Dendritic cell treated with granulocyte-macrophage colony-stimulating factor and Interleukin-4, amounts not matched to agents 40 ng/mL and 50 ng/mL, for 4 days (primary cell): ENCODE results near the gene APOA1.
A peak's percentile ranks its signal among the peaks of the same experiment; 100 is the strongest.

Source experiments
- H3K27ac Mint-ChIP-seq: one replicate; pipeline ENCODE4 v1.8.0; 2022; ENCODE audit warnings: mild to moderate bottlenecking, mixed read lengths
- H3K27me3 Mint-ChIP-seq: one replicate; pipeline ENCODE4 v1.8.0; 2022; ENCODE audit warnings: mild to moderate bottlenecking, mixed read lengths
- H3K36me3 Mint-ChIP-seq: one replicate; pipeline ENCODE4 v1.8.0; 2022; ENCODE audit warnings: low read depth, mixed read lengths
- H3K4me1 Mint-ChIP-seq: one replicate; pipeline ENCODE4 v1.8.0; 2022; ENCODE audit warnings: low read depth, mixed read lengths
- H3K4me3 Mint-ChIP-seq: one replicate; pipeline ENCODE4 v1.8.0; 2022; ENCODE audit warnings: mild to moderate bottlenecking, moderate library complexity, mixed read lengths
- H3K9me3 Mint-ChIP-seq: one replicate; pipeline ENCODE4 v1.8.0; 2022; ENCODE audit warnings: mixed read lengths
- intact Hi-C: fragments of 100-400 bp; cut with micrococcal nuclease; formaldehyde crosslinking; loops from one replicate; pipeline ENCODE4 v1.15.0; 2022

The APOA1 gene

GRCh38 chr11:116837231-116838091, at the start of gene APOA1:
TSS of gene APOA1 (minus strand) at chr11:116837622. CDS start at chr11:116837387, 235 bp downstream.
- Mint-ChIP-seq H3K4me1 (peaks cover 25% of the 10 kb centered on the region), H3K4me3 (no peak within 1 kb of the TSS), H3K27me3 (peaks cover 9% of the 10 kb centered on the region), H3K27ac (no peak within 1 kb of the TSS), H3K36me3 (no peaks in the 10 kb centered on the region), H3K9me3 (no peaks in the 10 kb centered on the region)
- intact Hi-C loops = loop anchor here (5.0 kb wide), 1 partner anchor 45 kb away; the partner anchor contains the start of gene APOA5

DNA sequence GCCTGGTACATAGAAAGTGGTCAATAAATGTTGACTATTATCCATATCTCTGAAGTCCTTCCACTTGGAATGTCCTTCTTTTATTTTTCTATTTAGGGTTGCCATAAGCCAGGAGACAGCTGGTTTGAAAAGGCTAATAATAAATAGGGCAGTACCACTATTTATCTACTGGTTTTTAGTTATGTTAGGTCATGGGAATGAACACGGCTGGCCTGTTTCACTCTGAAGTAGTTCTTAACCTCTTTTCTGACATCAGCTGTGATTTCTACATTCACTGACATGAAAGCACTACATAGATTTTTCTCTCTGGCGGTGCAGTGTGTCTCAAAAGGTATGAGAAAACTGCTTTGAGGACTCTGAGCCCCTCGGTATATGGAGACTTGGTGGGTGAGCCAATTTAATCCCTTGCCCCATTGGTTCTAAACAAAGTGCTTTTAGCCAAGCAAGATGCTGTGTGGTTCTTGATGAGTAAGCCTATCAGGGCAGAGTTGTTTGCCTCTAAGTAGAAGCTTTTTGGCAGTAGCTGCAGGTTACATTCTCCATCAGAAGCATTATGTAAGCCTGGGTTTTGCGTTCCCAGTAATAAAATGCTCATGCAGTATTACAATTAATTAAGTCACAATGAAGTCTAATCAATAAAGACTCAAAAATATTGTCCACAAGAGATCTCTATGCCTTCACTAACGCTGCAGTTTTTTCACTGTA, 48.7 kb upstream of the APOA1 start:
- intact Hi-C loops = no loop called here
- H3K27ac Mint-ChIP-seq = no peak overlapping the region
- peaks cover 9% of the 10 kb centered on the region for H3K4me1 Mint-ChIP-seq
- H3K36me3 Mint-ChIP-seq = peaks cover 17% of the 10 kb centered on the region
- H3K9me3 Mint-ChIP-seq = no peaks in the 10 kb centered on the region
- H3K4me3 Mint-ChIP-seq = no peak overlapping the region
- H3K27me3 Mint-ChIP-seq = no peaks in the 10 kb centered on the region

GRCh38 chr11:116882386-116882785, 45.0 kb upstream of the APOA1 start:
- no peak overlapping the region for H3K27ac Mint-ChIP-seq
- H3K4me1 Mint-ChIP-seq = peaks cover 5% of the 10 kb centered on the region
- peaks cover 25% of the 10 kb centered on the region for H3K36me3 Mint-ChIP-seq
- H3K27me3 Mint-ChIP-seq = no peaks in the 10 kb centered on the region
- H3K9me3 Mint-ChIP-seq = no peaks in the 10 kb centered on the region
- H3K4me3 Mint-ChIP-seq = no peak overlapping the region
- intact Hi-C loops = no loop called here

DNA sequence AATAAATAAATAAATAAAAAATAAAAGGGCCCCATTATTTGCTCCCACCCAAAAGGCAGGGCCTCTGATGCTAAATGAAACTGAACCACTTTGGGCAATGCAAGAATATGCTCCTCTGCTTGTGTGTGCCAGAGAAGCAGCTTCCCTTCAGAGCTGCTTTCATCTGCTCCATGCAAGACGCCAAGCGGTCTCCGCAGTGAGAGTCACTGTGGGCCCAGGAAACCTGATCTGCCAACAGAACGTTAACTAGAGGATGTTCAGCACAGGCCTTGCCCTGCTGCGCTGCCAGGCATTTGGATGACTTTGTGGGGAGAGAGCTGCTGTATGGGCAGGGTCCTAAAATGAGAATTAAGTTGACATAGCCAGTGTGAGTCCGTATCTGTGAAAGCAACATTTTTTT, 43.7 kb upstream of the APOA1 start:
- Mint-ChIP-seq H3K4me1 (peaks cover 5% of the 10 kb centered on the region), H3K27ac (no peak overlapping the region), H3K9me3 (no peaks in the 10 kb centered on the region), H3K4me3 (no peak overlapping the region), H3K36me3 (peaks cover 27% of the 10 kb centered on the region), H3K27me3 (no peaks in the 10 kb centered on the region)
- intact Hi-C loops = no loop called here

DNA sequence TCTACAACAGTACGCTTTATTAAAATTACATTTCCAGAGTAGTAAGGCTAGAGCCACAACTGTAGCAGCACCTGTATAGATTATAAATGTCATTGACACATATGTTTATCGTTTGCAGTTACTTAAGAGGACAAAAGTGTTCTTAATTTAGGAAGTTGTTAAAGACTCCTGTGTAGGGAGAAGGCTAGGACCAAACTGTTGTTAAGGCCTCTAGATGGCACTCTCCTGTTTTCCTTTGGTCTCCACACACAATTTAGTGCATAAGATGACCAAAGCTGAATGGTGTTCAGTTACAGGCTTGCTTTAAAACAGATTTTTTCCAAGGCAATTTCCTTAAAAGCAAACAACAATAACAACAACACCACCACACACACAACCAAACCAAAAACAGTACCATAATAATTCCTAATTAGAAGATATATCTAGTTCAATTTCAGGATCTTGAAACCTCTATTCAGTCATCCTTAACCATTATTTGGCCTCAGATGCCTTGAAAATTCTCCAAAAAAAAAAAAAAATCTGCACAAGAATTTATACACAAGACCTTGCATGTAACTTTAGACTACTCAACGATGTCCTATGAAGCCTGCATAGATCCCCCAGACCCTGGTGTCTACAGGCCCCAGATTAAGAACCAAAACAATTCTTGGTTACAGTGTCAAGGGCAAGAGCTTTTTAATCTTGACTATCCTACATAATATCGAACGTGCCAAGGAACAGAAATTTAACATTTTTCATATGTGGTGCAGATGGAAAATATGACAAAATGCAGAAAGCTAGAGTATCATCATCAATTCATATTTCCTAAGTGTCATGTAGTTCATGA, 42.6 kb upstream of the APOA1 start:
- Mint-ChIP-seq H3K4me3 (no peak overlapping the region), H3K4me1 (peaks cover 5% of the 10 kb centered on the region), H3K36me3 (peaks cover 38% of the 10 kb centered on the region), H3K27ac (no peak overlapping the region), H3K9me3 (no peaks in the 10 kb centered on the region), H3K27me3 (no peaks in the 10 kb centered on the region)
- intact Hi-C loops = loop anchor here (1.0 to 10.0 kb wide), 2 partner anchors 226 to 345 kb away; no protein-coding TSS in a partner anchor

GRCh38 chr11:116876656-116877055, 39.2 kb upstream of the APOA1 start:
- H3K4me3 Mint-ChIP-seq = no peak overlapping the region
- H3K27ac Mint-ChIP-seq = no peak overlapping the region
- H3K9me3 Mint-ChIP-seq = no peaks in the 10 kb centered on the region
- H3K4me1 Mint-ChIP-seq = peaks cover 10% of the 10 kb centered on the region
- intact Hi-C loops = loop anchor here (10.0 kb wide), 1 partner anchor 348 kb away; no protein-coding TSS in a partner anchor
- peaks cover 71% of the 10 kb centered on the region for H3K36me3 Mint-ChIP-seq
- no peaks in the 10 kb centered on the region for H3K27me3 Mint-ChIP-seq

GRCh38 chr11:116875194-116875593, 37.8 kb upstream of the APOA1 start:
- no peaks in the 10 kb centered on the region for H3K9me3 Mint-ChIP-seq
- H3K36me3 Mint-ChIP-seq = peaks cover 78% of the 10 kb centered on the region
- peaks cover 18% of the 10 kb centered on the region for H3K4me1 Mint-ChIP-seq
- intact Hi-C loops = loop anchor here (10.0 kb wide), 1 partner anchor 350 kb away; no protein-coding TSS in a partner anchor
- H3K4me3 Mint-ChIP-seq = no peak overlapping the region
- no peaks in the 10 kb centered on the region for H3K27me3 Mint-ChIP-seq
- no peak overlapping the region for H3K27ac Mint-ChIP-seq

- Mint-ChIP-seq H3K27ac (no peak overlapping the region), H3K27me3 (no peaks in the 10 kb centered on the region), H3K4me1 (peaks cover 12% of the 10 kb centered on the region), H3K36me3 (peaks cover 87% of the 10 kb centered on the region), H3K4me3 (no peak overlapping the region), H3K9me3 (no peaks in the 10 kb centered on the region)
- intact Hi-C loops = loop anchor here (10.0 kb wide), 1 partner anchor 351 kb away; no protein-coding TSS in a partner anchor
Measured at GRCh38 chr11:116874251-116874650, 36.8 kb upstream of the APOA1 start.

DNA sequence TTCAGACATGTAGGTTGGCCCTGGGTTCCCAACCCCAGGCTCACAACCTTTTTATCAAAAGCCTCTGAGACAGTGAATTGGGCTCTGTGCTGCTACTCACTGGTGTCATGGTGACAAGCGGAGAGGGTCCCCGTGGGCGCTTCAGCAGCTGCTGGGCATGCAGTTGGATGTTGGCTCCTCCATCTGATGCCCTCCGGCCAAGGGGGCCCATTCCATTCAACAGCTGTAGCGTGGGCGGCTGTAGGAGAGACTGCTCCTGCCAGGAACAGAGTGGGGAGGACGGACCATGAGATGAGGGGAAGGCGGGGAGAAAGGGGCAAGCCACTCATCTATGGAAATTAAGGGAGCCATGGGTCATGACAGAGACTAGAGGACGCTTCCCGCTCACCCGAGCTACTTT, 36.0 kb upstream of the APOA1 start:
- peaks cover 91% of the 10 kb centered on the region for H3K36me3 Mint-ChIP-seq
- no peak overlapping the region for H3K4me3 Mint-ChIP-seq
- peaks cover 12% of the 10 kb centered on the region for H3K4me1 Mint-ChIP-seq
- H3K27me3 Mint-ChIP-seq = no peaks in the 10 kb centered on the region
- intact Hi-C loops = loop anchor here (10.0 kb wide), 1 partner anchor 351 kb away; no protein-coding TSS in a partner anchor
- H3K27ac Mint-ChIP-seq = no peak overlapping the region
- H3K9me3 Mint-ChIP-seq = no peaks in the 10 kb centered on the region

DNA sequence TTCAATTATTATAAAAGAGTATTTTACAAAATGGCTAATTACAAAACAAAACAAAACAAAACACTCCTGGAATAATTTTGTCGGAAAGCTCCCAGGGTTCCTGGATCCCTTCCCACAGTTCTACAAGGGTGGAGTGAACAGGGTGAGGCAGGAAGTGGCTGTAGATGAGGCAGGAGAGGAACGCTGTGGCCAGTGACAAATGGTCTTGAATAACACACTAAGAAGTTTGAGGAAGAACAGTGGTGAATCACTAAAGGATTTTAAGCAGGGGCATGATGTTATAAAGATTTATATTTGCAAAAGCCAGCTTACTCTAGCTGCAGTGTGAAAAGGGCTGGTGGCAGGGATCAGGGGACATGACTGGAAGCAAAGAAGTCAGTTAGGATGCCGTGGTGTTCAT, 33.8 kb upstream of the APOA1 start:
- intact Hi-C loops = loop anchor here (10.0 kb wide), 1 partner anchor 354 kb away; no protein-coding TSS in a partner anchor
- Mint-ChIP-seq H3K27me3 (no peaks in the 10 kb centered on the region), H3K4me3 (no peak overlapping the region), H3K9me3 (no peaks in the 10 kb centered on the region), H3K27ac (peak overlapping the region; percentile 11), H3K4me1 (peaks cover 12% of the 10 kb centered on the region), H3K36me3 (peaks cover 99% of the 10 kb centered on the region)

DNA sequence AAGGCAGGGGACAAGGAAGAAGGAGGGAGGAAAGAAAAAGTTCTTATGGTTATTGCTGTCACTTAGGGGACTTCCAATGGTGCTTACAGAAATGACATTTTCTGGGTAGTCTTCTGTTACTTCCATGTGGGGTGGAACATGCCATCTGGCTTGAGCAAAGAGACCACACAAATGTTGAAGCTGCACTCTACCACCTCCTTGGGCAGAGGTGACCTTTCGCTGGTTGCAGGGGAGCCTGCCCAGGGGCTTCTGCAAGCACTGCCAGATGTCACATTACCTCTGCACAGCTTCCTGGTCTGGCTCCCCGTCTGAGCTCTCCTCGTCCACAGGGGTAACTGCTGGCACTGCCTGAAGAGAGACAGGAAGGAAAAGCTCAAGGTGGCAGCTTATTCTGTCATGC, 32.6 kb upstream of the APOA1 start:
- Mint-ChIP-seq H3K36me3 (peaks cover 99% of the 10 kb centered on the region), H3K27ac (peak overlapping the region; percentile 14), H3K9me3 (no peaks in the 10 kb centered on the region), H3K27me3 (no peaks in the 10 kb centered on the region), H3K4me1 (peaks cover 12% of the 10 kb centered on the region), H3K4me3 (no peak overlapping the region)
- intact Hi-C loops = loop anchor here (10.0 kb wide), 1 partner anchor 355 kb away; no protein-coding TSS in a partner anchor

DNA sequence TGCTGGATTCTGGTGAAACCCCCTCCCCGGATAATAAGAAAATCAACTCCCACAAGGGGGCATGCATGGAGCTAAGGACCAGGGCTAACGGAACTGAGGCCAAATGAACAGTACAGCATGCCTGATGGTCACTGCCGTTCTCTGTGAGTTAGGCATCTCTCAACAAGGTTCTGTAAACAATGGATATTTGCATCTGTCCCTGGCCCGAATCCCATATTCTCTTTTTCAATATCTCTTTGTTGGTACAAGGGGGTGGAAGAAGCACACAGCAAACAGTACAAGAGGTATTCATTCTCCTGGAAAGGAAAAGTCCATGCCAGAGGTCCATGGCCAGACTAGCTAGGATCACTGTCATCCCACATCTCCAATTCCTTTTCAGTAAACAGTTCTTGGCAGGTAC, 32.2 kb upstream of the APOA1 start:
- Mint-ChIP-seq H3K4me3 (no peak overlapping the region), H3K36me3 (peaks cover 99% of the 10 kb centered on the region), H3K9me3 (no peaks in the 10 kb centered on the region), H3K27ac (peak overlapping the region; percentile 14), H3K4me1 (peaks cover 12% of the 10 kb centered on the region), H3K27me3 (no peaks in the 10 kb centered on the region)
- intact Hi-C loops = loop anchor here (10.0 kb wide), 1 partner anchor 355 kb away; no protein-coding TSS in a partner anchor

- intact Hi-C loops = no loop called here
- Mint-ChIP-seq H3K9me3 (no peaks in the 10 kb centered on the region), H3K27me3 (no peaks in the 10 kb centered on the region), H3K4me1 (peaks cover 12% of the 10 kb centered on the region), H3K36me3 (peaks cover 99% of the 10 kb centered on the region), H3K4me3 (no peak overlapping the region), H3K27ac (no peak overlapping the region)
Measured at GRCh38 chr11:116868066-116868465, 30.6 kb upstream of the APOA1 start.
